Subcutaneous adipose tissue (tissue), 4 donors: ENCODE results near the gene ASPSCR1. TPM values are rescaled to one million over a fixed set of nuclear protein-coding genes. Genes with fewer than 3 reads are reported as not detected.

Source experiments
- total RNA-seq, 4 donors: library from RNA; depleted of rRNA; stranded (reverse); fragments of >200 nt; gene quantifications; one replicate each; pipeline ENCODE4 v1.1.0, GENCODE V29; 2016
- TF ChIP-seq, protein P1 (sequence below): fragments of 450-650 bp; IDR thresholded peaks from one replicate; pipeline ENCODE4 v1.5.1; 2016; ENCODE audit warnings: low read depth, mild to moderate bottlenecking, control low read depth, antibody characterized with exemption, moderate library complexity

Gene ASPSCR1, protein sequence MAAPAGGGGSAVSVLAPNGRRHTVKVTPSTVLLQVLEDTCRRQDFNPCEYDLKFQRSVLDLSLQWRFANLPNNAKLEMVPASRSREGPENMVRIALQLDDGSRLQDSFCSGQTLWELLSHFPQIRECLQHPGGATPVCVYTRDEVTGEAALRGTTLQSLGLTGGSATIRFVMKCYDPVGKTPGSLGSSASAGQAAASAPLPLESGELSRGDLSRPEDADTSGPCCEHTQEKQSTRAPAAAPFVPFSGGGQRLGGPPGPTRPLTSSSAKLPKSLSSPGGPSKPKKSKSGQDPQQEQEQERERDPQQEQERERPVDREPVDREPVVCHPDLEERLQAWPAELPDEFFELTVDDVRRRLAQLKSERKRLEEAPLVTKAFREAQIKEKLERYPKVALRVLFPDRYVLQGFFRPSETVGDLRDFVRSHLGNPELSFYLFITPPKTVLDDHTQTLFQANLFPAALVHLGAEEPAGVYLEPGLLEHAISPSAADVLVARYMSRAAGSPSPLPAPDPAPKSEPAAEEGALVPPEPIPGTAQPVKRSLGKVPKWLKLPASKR
- total RNA-seq, result 10 to 100 TPM in 3 of 4 donors, 1 to 10 TPM in 1; 8.2 to 30.1 (median 18.1) TPM

DNA sequence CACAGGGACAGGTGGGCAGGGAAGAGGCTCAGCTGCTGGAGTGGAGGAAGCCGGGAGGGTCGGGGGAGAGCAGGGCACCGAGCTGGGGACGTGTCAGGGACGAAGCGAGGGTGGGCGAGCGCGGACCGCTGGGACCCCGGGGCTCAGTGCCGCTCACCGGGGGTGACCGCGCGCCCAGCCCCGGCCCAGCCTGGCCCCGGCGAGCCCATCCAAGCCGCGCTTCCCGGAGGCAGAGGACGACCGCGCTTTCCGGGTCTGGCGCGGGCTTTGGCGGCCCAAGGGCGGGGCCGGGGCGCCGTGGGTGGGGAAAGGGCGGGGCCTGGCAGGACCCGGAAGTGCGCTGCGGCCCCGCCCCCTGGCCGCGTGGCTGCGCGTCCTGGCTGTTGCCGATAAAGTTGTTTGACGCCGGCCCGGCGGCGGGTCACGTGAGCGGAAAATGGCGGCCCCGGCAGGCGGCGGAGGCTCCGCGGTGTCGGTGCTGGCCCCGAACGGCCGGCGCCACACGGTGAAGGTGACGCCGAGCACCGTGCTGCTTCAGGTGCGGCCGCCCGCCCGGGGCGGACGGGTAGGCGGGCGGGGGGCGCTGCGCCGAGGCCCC lies at the start of gene ASPSCR1:
Gene ASPSCR1 (plus strand): TSS at position 419 of the 598 bp plus-strand sequence. CDS start 18 bp downstream, at position 437.
- TF ChIP-seq, protein P1, sequence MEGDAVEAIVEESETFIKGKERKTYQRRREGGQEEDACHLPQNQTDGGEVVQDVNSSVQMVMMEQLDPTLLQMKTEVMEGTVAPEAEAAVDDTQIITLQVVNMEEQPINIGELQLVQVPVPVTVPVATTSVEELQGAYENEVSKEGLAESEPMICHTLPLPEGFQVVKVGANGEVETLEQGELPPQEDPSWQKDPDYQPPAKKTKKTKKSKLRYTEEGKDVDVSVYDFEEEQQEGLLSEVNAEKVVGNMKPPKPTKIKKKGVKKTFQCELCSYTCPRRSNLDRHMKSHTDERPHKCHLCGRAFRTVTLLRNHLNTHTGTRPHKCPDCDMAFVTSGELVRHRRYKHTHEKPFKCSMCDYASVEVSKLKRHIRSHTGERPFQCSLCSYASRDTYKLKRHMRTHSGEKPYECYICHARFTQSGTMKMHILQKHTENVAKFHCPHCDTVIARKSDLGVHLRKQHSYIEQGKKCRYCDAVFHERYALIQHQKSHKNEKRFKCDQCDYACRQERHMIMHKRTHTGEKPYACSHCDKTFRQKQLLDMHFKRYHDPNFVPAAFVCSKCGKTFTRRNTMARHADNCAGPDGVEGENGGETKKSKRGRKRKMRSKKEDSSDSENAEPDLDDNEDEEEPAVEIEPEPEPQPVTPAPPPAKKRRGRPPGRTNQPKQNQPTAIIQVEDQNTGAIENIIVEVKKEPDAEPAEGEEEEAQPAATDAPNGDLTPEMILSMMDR, result no peak

- TF ChIP-seq, protein P1, result no peak
Measured at GRCh38 chr17:81927653-81928543, 49.5 kb upstream of the ASPSCR1 start, which contains the start of gene MAFG. TSS of gene MAFG (minus strand) at chr17:81927735. CDS start at chr17:81923185, 4,550 bp downstream.

GRCh38 chr17:81928544-81929252 lies 48.7 kb upstream of the ASPSCR1 start:
- TF ChIP-seq, protein P1, result no peak

GRCh38 chr17:81929253-81930141 lies 47.9 kb upstream of the ASPSCR1 start:
- TF ChIP-seq, protein P1, result no peak

GRCh38 chr17:81930142-81931125 lies 47.0 kb upstream of the ASPSCR1 start:
- TF ChIP-seq, protein P1, result no peak
